K562 (cell line): Measurements from ENCODE around the gene IL17RC. TPM values are rescaled to one million over a fixed set of nuclear protein-coding genes. Genes with fewer than 3 reads are reported as not detected.

Experiments
- BRF1 ChIP-seq: IDR thresholded peaks from 3 replicates; pipeline ENCODE4 v1.6.1; 2011; ENCODE audit warnings: borderline replicate concordance, mild to moderate bottlenecking; ENCODE audit not compliant: insufficient read length; ENCODE audit errors: extremely low read depth
- ELK1 ChIP-seq: sonication (generic); formaldehyde crosslinking; IDR thresholded peaks from 2 replicates; pipeline ENCODE4 v1.8.1; 2022; ENCODE audit warnings: missing genetic modification reagents
- HMGXB4 ChIP-seq: sonication (generic); formaldehyde crosslinking; IDR thresholded peaks from 2 replicates; pipeline ENCODE4 v1.8.1; 2023; ENCODE audit warnings: mild to moderate bottlenecking, missing genetic modification reagents
- HNRNPLL ChIP-seq: fragments of 200-400 bp; formaldehyde crosslinking; IDR thresholded peaks from 2 replicates; pipeline ENCODE4 v1.6.1; 2017; ENCODE audit warnings: low read length, low read depth, mild to moderate bottlenecking; ENCODE audit not compliant: poor library complexity, severe bottlenecking
- ILF3 ChIP-seq: fragments of 450-650 bp; IDR thresholded peaks from 2 replicates; pipeline ENCODE4 v1.6.1; 2018; ENCODE audit warnings: antibody characterized with exemption, mild to moderate bottlenecking, moderate library complexity, borderline replicate concordance
- JUN ChIP-seq, 2 experiments: sonication (generic) in 1 of 2; formaldehyde crosslinking in 1 of 2; IDR thresholded peaks; 2 replicates each; pipeline versions ENCODE4 v1.6.1 to v1.8.0; 2012 to 2022; ENCODE audit warnings: borderline replicate concordance in 2 of 2, mild to moderate bottlenecking in 2 of 2, improper control_type of control experiment in 1 of 2, low read depth in 1 of 2, low read length in 1 of 2, missing genetic modification reagents in 1 of 2
- KLF10 ChIP-seq: fragments of 250-450 bp; sonication (Bioruptor Pico); IDR thresholded peaks from 2 replicates; pipeline ENCODE4 v1.6.1; 2021; ENCODE audit warnings: matching md5 sums
- L3MBTL2 ChIP-seq: fragments of 450-650 bp; IDR thresholded peaks from 2 replicates; pipeline ENCODE4 v1.6.1; 2016; ENCODE audit warnings: mild to moderate bottlenecking, moderate library complexity
- NR2C2 ChIP-seq, 2 experiments: fragments of 200-800 bp in 1 of 2; sonication (Bioruptor generic) in 1 of 2; sonication (generic) in 1 of 2; formaldehyde crosslinking in 1 of 2; IDR thresholded peaks; 2 replicates each; pipeline versions ENCODE4 v1.6.1 to v1.8.0; 2016 to 2022; ENCODE audit warnings: mild to moderate bottlenecking in 1 of 2, missing compliant biosample characterization in 1 of 2, missing genetic modification characterization in 1 of 2, missing genetic modification reagents in 1 of 2
- PTRF ChIP-seq: fragments of 450-650 bp; IDR thresholded peaks from 2 replicates; pipeline ENCODE4 v1.6.1; 2016; ENCODE audit warnings: mild to moderate bottlenecking, missing genetic modification characterization, missing compliant biosample characterization
- RBM25 ChIP-seq: fragments of 200-400 bp; formaldehyde crosslinking; IDR thresholded peaks from 2 replicates; pipeline ENCODE4 v1.6.1; 2018; ENCODE audit warnings: low read length, low read depth, moderate library complexity; ENCODE audit not compliant: severe bottlenecking
- SAFB ChIP-seq: fragments of 200-400 bp; formaldehyde crosslinking; IDR thresholded peaks from 2 replicates; pipeline ENCODE4 v1.6.1; 2017; ENCODE audit warnings: low read depth, low read length, borderline replicate concordance
- SIN3B ChIP-seq: fragments of 450-650 bp; IDR thresholded peaks from 2 replicates; pipeline ENCODE4 v1.6.1; 2017; ENCODE audit warnings: low read depth, mild to moderate bottlenecking, moderate library complexity
- SMC3 ChIP-seq: conservative IDR thresholded peaks from 2 replicates; pipeline ENCODE4 v1.6.1; 2011; ENCODE audit warnings: low read depth, low read length, improper control_type of control experiment; ENCODE audit not compliant: insufficient read depth
- ZFPM2 ChIP-seq: fragments of 250-450 bp; sonication (Bioruptor Pico); IDR thresholded peaks from 2 replicates; pipeline ENCODE4 v1.5.1; 2022; ENCODE audit warnings: mild to moderate bottlenecking
- ZKSCAN1 ChIP-seq: fragments of 150-350 bp; IDR thresholded peaks from 2 replicates; pipeline ENCODE4 v1.6.1; 2016; ENCODE audit warnings: low read depth, low read length
- ZNF175 ChIP-seq: fragments of 200-800 bp; sonication (Bioruptor generic); IDR thresholded peaks from 2 replicates; pipeline ENCODE4 v1.6.1; 2016; ENCODE audit warnings: low read depth, mild to moderate bottlenecking, missing genetic modification characterization, missing compliant biosample characterization
- ZNF592 ChIP-seq: fragments of 450-650 bp; IDR thresholded peaks from 2 replicates; pipeline ENCODE4 v1.6.1; 2017; ENCODE audit warnings: antibody characterized with exemption, mild to moderate bottlenecking
- polyA plus RNA-seq, 8 experiments: library from polyadenylated mRNA; depleted of rRNA in 4 of 8; stranded (reverse) in 5 of 8; unstranded in 3 of 8; fragments of >200 nt; fragmentation: Nextera tagmentation in 2 of 8; fragmentation: Illumina TruSeq in 1 of 8; extraction: Ambion mirVana in 2 of 8; extraction: Trizol in 1 of 8; gene quantifications; 2 replicates each; pipeline versions ENCODE4 v1.2.1 to v1.2.3, GENCODE V29; 2011 to 2014; ENCODE audit warnings: inconsistent platforms in 1 of 8, missing spikeins in 1 of 8
- total RNA-seq, 7 experiments: library from RNA; depleted of rRNA in 6 of 7; stranded (reverse); fragments of >200 nt in 6 of 7; fragmentation: Illumina TruSeq in 2 of 7; extraction: Trizol in 2 of 7; gene quantifications; 2 replicates each; pipeline versions ENCODE4 v1.2.1 to v1.2.3, GENCODE V29; 2011 to 2021; ENCODE audit warnings: low replicate concordance in 1 of 7

IL17RC gene
- total and polyA plus RNA-seq, 9 of the 15 experiments (the other 6 are each of a cell fraction or from before 2014, with no cell fraction given), result 0.15 to 11.4 (median 7.1) TPM; not detected in 1

GRCh38 chr3:9951962-9952805, 35.3 kb downstream of the IL17RC start, which contains the start of gene PRRT3 (continued):
- TF ChIP-seq ZNF592 (no peak), KLF10 (no peak), ZNF175 (no peak), SAFB (no peak), SIN3B (0 out of 2 replicates have a peak, but pooled peaks have one; percentile 49), JUN (IDR thresholded peaks at IDR 0.05; ENCODE audit: borderline replicate concordance, low read depth, low read length) (no peak), JUN (CRISPR knock-in tag; IDR thresholded peaks at IDR 0.05; ENCODE audit: borderline replicate concordance) (no peak; the same call in 1 of the 2 replicates), ILF3 (no peak), PTRF (no peak), RBM25 (peak; percentile 95), BRF1 (no peak), ZFPM2 (CRISPR knock-in tag) (no peak), SMC3 (no peak), NR2C2 (CRISPR knock-in tag; IDR thresholded peaks at IDR 0.05) (0 out of 2 replicates have a peak, but pooled peaks have one; percentile 25), NR2C2 (tag; IDR thresholded peaks at IDR 0.05) (no peak), ELK1 (0 out of 2 replicates have a peak, but pooled peaks have one; percentile 36), HNRNPLL (peak; percentile 33), ZKSCAN1 (0 out of 2 replicates have a peak, but pooled peaks have one; percentile 14), HMGXB4 (no peak), L3MBTL2 (peak; percentile 66; the same call in 1 of the 2 replicates)
